Esophagus squamous epithelium (tissue), 4 donors: ENCODE measurements around the gene FBXW5.

Experiments
- POLR2A ChIP-seq, 4 donors: fragments of 450-650 bp; IDR thresholded peaks; one replicate each; pipeline ENCODE4 v1.6.1; 2017; ENCODE audit warnings: antibody characterized with exemption in 4 of 4, mild to moderate bottlenecking in 4 of 4, moderate library complexity in 3 of 4
- TF ChIP-seq, protein P1 (sequence below), 6 experiments: fragments of 450-650 bp in 4 of 6; fragments of 200-600 bp in 2 of 6; sonication (generic) in 2 of 6; IDR thresholded peaks; one replicate each; pipeline ENCODE4 v1.5.1; 2016 to 2019; ENCODE audit warnings: antibody characterized with exemption in 6 of 6, mild to moderate bottlenecking in 4 of 6, moderate library complexity in 4 of 6

DNA sequence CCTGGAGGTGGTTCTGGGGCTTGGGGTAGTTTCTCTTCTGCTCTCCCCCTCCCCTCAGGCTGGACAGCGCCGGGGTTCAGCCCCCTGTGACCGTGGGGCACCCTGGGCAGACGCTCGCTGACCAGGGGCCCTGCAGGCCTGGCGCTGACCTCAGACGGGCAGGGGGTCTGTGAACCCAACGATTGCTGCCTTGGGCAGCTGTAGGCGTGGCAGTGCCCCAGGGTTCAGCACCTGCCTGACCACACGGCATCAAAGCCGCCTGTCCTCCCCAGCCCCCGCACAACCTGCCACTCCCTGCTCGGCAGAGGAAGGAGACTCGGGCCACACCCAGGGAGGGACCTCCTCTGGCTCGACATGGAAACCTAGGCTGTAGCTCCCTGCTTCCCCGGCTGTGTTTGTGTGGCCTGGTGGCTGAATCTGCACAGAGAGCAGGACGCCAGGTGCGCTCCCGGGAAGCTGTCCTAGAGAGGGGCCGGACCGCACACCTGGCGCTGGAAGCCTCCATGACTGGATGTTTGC, 19.7 kb upstream of the FBXW5 start:
- TF ChIP-seq, protein P1, sequence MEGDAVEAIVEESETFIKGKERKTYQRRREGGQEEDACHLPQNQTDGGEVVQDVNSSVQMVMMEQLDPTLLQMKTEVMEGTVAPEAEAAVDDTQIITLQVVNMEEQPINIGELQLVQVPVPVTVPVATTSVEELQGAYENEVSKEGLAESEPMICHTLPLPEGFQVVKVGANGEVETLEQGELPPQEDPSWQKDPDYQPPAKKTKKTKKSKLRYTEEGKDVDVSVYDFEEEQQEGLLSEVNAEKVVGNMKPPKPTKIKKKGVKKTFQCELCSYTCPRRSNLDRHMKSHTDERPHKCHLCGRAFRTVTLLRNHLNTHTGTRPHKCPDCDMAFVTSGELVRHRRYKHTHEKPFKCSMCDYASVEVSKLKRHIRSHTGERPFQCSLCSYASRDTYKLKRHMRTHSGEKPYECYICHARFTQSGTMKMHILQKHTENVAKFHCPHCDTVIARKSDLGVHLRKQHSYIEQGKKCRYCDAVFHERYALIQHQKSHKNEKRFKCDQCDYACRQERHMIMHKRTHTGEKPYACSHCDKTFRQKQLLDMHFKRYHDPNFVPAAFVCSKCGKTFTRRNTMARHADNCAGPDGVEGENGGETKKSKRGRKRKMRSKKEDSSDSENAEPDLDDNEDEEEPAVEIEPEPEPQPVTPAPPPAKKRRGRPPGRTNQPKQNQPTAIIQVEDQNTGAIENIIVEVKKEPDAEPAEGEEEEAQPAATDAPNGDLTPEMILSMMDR (IDR thresholded peaks at IDR 0.05), result no peak
- no peak for TF ChIP-seq POLR2A (IDR thresholded peaks at IDR 0.05)
